ENCODE measurements around the gene MPRIP. TPM values are rescaled to one million over a fixed set of nuclear protein-coding genes. Genes with fewer than 3 reads are reported as not detected.
A peak's percentile ranks its signal among the peaks of the same experiment; 100 is the strongest.

MPRIP gene
- total RNA-seq, 1 experiment from 2014 or later = 284 TPM

DNA sequence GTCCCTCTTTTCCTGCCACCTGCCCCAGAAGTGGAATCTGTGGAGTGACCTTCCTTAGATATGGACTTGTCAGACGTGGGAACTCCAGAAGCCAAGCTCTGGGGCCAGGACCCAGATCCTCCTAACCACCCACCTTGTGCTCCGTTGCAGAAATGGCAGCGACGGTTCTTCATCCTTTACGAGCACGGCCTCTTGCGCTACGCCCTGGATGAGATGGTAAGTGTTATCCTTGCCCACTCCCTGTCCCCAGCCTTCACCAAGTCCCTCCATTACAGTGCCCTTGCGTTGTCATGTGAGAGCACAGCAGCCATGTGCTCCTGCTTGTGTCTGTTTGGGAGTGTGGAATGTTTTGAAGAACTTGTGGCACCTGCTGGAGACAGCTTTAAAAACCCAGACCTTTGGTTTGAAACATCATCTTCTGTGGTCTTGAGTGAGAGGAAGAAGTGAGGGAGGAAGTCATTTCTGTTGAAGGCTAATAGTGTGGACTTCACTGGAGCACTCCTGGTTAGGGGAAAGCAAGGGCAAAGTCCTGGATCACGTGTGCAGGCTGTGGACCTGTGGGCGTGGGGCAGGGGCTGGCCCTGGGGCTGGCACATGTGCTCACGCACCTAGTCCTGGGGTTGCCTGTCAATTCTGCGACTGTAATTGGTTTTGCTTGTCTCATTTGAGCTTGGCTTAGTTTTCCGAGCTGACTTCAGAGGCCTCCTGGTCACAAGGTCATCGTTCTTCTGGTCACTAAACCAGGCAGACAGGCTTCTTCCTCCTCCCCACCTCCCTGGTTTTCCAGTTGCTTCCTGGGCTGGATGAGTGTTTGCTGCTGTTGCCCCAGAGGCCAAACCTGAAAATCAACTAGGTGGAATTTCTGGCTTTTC lies 35.8 kb downstream of the MPRIP start:
- H3K9me3 ChIP-seq = no peaks in the 10 kb centered on the region
- ChIA-PET CTCF (interaction anchor here (1.9 kb wide), 1 partner anchor 50 kb away, joined by 13 read pairs; no protein-coding TSS in a partner anchor), POLR2A (interaction anchor here (0.7 to 1.4 kb wide), 4 partner anchors 37 to 57 kb away, joined by 3 to 6 read pairs (median 6); no protein-coding TSS in a partner anchor)
- peak; percentile 90 to 93 for DNase-seq
- H3K36me3 ChIP-seq (ENCODE audit: control insufficient read depth, insufficient read depth, low read length) = peaks cover 7% of the 10 kb centered on the region
- H3K4me1 ChIP-seq = peaks cover 40% of the 10 kb centered on the region
- Mint-ChIP-seq H3K27ac (ENCODE audit: unreplicated experiment) (peak overlapping the region; percentile 74), H3K4me3 (ENCODE audit: unreplicated experiment) (peak overlapping the region; percentile 22), H3K9me3 (ENCODE audit: unreplicated experiment) (no peaks in the 10 kb centered on the region), H3K27me3 (ENCODE audit: insufficient read depth, unreplicated experiment) (no peaks in the 10 kb centered on the region), H3K4me1 (ENCODE audit: low read depth, unreplicated experiment) (peaks cover 53% of the 10 kb centered on the region), H3K36me3 (ENCODE audit: insufficient read depth, unreplicated experiment) (peaks cover 74% of the 10 kb centered on the region)
- TF ChIP-seq, protein P1, sequence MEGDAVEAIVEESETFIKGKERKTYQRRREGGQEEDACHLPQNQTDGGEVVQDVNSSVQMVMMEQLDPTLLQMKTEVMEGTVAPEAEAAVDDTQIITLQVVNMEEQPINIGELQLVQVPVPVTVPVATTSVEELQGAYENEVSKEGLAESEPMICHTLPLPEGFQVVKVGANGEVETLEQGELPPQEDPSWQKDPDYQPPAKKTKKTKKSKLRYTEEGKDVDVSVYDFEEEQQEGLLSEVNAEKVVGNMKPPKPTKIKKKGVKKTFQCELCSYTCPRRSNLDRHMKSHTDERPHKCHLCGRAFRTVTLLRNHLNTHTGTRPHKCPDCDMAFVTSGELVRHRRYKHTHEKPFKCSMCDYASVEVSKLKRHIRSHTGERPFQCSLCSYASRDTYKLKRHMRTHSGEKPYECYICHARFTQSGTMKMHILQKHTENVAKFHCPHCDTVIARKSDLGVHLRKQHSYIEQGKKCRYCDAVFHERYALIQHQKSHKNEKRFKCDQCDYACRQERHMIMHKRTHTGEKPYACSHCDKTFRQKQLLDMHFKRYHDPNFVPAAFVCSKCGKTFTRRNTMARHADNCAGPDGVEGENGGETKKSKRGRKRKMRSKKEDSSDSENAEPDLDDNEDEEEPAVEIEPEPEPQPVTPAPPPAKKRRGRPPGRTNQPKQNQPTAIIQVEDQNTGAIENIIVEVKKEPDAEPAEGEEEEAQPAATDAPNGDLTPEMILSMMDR (IDR thresholded peaks at IDR 0.05; ENCODE audit: insufficient read depth in 1 of 2, low read depth in 1 of 2, low read length in 1 of 2, severe bottlenecking in 1 of 2, unreplicated experiment in 1 of 2) = no peak
- H3K4me3 ChIP-seq (ENCODE audit: low read depth, low read length) = no peak overlapping the region
- H3K27me3 ChIP-seq (replicated peaks; ENCODE audit: control insufficient read depth, insufficient read depth, low read length) = no peaks in the 10 kb centered on the region
- TSS peak; percentile 93 for BruUV-seq (replicated peaks)
- intact Hi-C loops (cut with micrococcal nuclease; ENCODE audit: unreplicated experiment) = loop anchor here (1.0 to 2.0 kb wide), 5 partner anchors 11 to 75 kb away; no protein-coding TSS in a partner anchor

DNA sequence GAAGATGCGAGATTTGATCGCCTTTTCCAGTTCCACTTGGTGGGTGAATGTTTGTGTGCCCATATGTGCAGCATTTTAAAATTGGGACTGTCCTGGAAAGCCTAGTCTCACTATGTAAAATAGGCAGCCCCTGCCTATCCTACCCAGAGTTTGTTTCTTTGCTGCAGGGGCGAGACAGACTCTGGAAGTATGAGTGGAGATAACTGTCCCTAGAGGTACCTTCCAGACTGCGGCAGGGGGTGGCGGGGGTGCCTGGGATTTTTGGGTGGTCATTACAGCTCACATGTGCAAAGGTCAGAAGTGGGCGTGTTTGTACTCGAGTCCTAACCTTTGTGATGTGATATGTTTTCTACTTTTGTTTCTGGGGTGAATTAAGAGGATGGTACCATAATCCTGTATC lies 36.6 kb downstream of the MPRIP start:
- H3K27me3 ChIP-seq (replicated peaks; ENCODE audit: control insufficient read depth, insufficient read depth, low read length) = no peaks in the 10 kb centered on the region
- peak overlapping the region; percentile 22 for H3K4me3 Mint-ChIP-seq (ENCODE audit: unreplicated experiment)
- TF ChIP-seq, protein P1 (IDR thresholded peaks at IDR 0.05; ENCODE audit: insufficient read depth in 1 of 2, low read depth in 1 of 2, low read length in 1 of 2, severe bottlenecking in 1 of 2, unreplicated experiment in 1 of 2) = no peak
- POLR2A ChIA-PET = interaction anchor here (1.0 to 1.4 kb wide), 3 partner anchors 38 to 58 kb away, joined by 3 to 6 read pairs (median 5); no protein-coding TSS in a partner anchor
- H3K9me3 Mint-ChIP-seq (ENCODE audit: unreplicated experiment) = no peaks in the 10 kb centered on the region
- intact Hi-C loops (cut with micrococcal nuclease; ENCODE audit: unreplicated experiment) = loop anchor here (1.0 to 2.0 kb wide), 6 partner anchors 12 to 76 kb away; no protein-coding TSS in a partner anchor
- peaks cover 7% of the 10 kb centered on the region for H3K36me3 ChIP-seq (ENCODE audit: control insufficient read depth, insufficient read depth, low read length)
- no peaks in the 10 kb centered on the region for H3K27me3 Mint-ChIP-seq (ENCODE audit: insufficient read depth, unreplicated experiment)
- CTCF ChIA-PET = interaction anchor here (1.9 kb wide), 1 partner anchor 51 kb away, joined by 13 read pairs; no protein-coding TSS in a partner anchor
- H3K4me1 ChIP-seq = peaks cover 40% of the 10 kb centered on the region
- TSS peak; percentile 49 for BruUV-seq (replicated peaks)
- no peak for DNase-seq
- H3K4me3 ChIP-seq (ENCODE audit: low read depth, low read length) = no peak overlapping the region
- H3K9me3 ChIP-seq = no peaks in the 10 kb centered on the region
- H3K36me3 Mint-ChIP-seq (ENCODE audit: insufficient read depth, unreplicated experiment) = peaks cover 74% of the 10 kb centered on the region
- peaks cover 53% of the 10 kb centered on the region for H3K4me1 Mint-ChIP-seq (ENCODE audit: low read depth, unreplicated experiment)
- H3K27ac Mint-ChIP-seq (ENCODE audit: unreplicated experiment) = peak overlapping the region; percentile 74

DNA sequence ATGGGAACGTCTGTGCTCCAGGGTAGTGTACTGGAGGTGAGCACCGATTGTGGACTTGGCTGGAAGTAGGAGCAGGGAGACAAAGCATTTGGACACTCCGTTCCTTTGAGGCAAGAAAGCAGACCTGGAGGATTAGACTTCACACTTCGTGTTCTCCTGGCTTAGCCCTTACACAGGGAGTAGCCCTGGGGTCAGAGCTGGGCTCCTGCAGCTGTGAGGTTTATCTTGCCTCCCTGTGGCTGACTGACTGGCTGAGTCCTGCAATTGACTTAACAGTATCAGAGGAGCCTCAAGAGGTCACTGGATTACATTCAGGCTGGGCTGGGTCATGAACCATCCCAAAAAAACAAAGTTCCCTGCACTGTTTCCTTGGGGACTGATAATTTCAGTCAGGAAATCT lies 37.1 kb downstream of the MPRIP start:
- no peaks in the 10 kb centered on the region for H3K27me3 Mint-ChIP-seq (ENCODE audit: insufficient read depth, unreplicated experiment)
- CTCF ChIA-PET = interaction anchor here (0.6 to 1.9 kb wide), 2 partner anchors 25 to 51 kb away, joined by 3 to 13 read pairs; no protein-coding TSS in a partner anchor
- H3K4me3 Mint-ChIP-seq (ENCODE audit: unreplicated experiment) = peak overlapping the region; percentile 22
- TF ChIP-seq, protein P1 (IDR thresholded peaks at IDR 0.05; ENCODE audit: insufficient read depth in 1 of 2, low read depth in 1 of 2, low read length in 1 of 2, severe bottlenecking in 1 of 2, unreplicated experiment in 1 of 2) = no peak
- Histone ChIP-seq H3K4me1 (peaks cover 40% of the 10 kb centered on the region), H3K27me3 (replicated peaks; ENCODE audit: control insufficient read depth, insufficient read depth, low read length) (no peaks in the 10 kb centered on the region), H3K4me3 (ENCODE audit: low read depth, low read length) (no peak overlapping the region), H3K36me3 (ENCODE audit: control insufficient read depth, insufficient read depth, low read length) (peaks cover 7% of the 10 kb centered on the region), H3K9me3 (no peaks in the 10 kb centered on the region)
- H3K4me1 Mint-ChIP-seq (ENCODE audit: low read depth, unreplicated experiment) = peaks cover 52% of the 10 kb centered on the region
- POLR2A ChIA-PET = interaction anchor here (1.1 kb wide), 1 partner anchor 51 kb away, joined by 3 read pairs; no protein-coding TSS in a partner anchor
- BruUV-seq (replicated peaks) = no TSS peak
- DNase-seq = no peak
- H3K36me3 Mint-ChIP-seq (ENCODE audit: insufficient read depth, unreplicated experiment) = peaks cover 77% of the 10 kb centered on the region
- intact Hi-C loops (cut with micrococcal nuclease; ENCODE audit: unreplicated experiment) = loop anchor here (1.0 to 2.0 kb wide), 2 partner anchors 23 to 77 kb away; no protein-coding TSS in a partner anchor
- H3K27ac Mint-ChIP-seq (ENCODE audit: unreplicated experiment) = peak overlapping the region; percentile 74
- H3K9me3 Mint-ChIP-seq (ENCODE audit: unreplicated experiment) = no peaks in the 10 kb centered on the region
